SKM-1 treated with dmso at 0.1 percent for 144 hours (cell line): Measurements from ENCODE around the gene SGPL1.
A peak's percentile ranks its signal among the peaks of the same experiment; 100 is the strongest.

Source experiments
- DNase-seq: peaks from one replicate; lab custom pipeline; 2025; ENCODE audit not compliant: unreplicated experiment; lab: John Stamatoyannopoulos, UW

SGPL1 gene

DNA sequence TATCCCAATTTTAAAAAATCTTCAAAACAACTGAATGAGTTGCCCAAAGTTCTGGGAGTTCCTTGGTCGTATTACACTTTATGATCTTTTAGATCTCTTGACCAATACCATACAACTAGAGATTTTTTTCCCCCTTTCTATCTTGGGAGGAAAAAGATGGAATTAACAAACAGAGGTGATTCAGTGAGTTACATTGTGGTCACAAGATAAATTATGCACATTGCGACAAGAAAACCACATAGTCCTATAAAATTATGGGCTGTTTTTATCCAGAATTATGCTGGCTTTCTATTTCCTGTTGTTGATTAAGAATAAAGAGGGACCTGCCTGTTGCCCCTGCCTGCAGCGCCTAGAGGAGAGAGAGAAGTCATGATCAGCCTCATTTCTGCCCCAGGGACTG, 8.2 kb upstream of the SGPL1 start:
- DNase-seq: no peak

DNA sequence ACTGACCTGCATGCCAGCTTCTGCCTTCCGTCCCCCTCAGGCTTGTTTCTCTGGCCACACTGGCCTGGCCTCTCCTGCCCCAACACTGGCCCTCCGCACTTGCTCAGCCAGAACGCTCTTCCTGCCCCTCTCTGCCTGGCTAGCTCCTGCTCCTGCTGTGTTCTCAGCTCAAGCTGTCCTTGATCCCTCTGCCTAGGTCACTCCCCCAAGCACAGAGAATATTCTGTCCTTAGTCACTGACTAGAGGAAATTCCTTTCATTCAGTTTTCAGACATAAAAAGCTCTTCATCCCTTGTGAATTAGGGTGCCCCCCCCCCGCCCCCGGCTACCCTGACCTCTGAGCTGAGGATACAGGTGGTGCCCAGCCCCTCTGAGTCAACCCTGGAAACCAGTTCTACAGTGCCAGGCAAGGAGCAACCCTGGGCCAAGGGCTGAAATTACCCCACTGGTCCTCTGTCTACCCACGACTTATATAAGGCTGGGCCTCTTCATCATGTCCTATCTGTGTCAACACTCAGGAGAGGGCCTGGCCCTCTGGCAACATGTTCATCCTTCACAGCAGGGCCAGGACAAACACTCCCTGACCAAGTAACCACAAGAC, 6.6 kb upstream of the SGPL1 start:
- DNase-seq: no peak

DNA sequence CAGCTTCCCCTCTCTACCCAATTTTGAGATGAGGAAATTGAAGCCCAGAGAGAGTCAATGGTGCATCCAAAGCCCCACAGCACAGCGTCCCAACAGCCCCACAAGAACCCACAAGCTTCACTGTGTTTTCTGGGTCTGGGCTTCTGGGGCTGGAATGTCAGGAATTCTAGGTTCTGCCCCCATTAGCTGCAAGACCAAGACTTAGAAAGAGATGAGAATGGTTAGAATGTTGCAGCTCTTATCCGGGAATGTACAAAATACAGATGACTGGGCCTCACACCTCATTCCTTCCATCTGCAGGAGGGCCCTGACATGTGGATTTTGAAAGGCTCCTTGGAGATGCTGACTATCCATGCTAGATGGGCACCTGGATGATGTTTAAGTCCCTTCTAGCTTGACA, 6.0 kb upstream of the SGPL1 start:
- DNase-seq: no peak

DNA sequence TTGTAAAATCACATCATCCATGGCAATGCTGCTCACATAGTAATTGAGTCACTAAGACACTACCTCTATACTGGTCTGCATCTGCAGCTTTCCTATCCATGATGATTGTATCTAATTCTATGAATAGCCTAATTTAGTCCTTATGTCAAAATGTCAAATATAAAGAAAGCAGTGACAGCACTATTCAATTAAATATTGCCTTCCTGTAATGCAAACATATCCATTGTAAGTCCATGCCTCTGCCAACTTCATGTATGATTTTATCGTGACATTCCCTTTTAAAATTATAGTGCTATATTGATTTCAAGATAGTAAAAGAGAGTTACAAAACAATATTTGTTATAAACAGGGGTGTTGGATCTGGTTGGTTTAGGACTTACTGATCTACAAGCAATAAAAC, 4.8 kb upstream of the SGPL1 start:
- no peak for DNase-seq

DNA sequence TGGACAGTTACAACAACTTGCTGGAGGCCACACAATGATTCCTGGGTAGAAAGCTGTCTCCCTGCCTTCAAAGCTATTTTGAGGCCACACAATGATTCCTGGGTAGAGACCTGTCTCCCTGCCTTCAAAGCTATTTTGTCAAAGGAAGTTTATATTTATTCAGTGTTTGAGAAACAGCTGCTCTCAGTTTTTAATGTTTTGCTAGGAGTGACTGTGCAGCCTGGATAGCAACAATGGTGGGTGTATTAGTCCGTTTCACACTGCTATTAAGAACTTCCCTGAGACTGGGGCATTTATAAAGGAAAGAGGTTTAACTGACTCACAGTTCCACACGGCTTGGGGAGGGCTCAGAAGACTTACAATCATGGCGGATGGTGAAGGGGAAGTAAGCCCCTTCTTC, 3.9 kb upstream of the SGPL1 start:
- DNase-seq: no peak

DNA sequence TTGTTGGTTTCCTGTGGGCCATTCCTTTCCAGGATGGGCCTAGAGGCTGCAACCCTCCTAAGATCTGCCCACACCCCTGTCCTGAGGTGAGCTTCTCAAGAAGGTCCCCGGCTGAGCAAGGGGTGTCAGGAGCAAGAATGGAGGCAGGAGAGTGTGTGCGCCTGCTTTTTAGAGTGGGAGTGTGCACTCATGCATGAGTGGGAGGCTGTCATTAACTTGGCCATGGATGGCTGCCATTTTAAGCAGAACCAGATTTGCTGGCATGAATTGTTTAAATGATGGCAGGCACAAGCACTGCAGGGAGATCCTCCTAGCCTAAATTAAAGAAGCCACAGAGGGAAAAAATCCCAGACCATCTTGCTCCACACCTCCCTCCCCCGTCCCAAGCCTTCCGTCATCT, 2.9 kb upstream of the SGPL1 start:
- no peak for DNase-seq

DNA sequence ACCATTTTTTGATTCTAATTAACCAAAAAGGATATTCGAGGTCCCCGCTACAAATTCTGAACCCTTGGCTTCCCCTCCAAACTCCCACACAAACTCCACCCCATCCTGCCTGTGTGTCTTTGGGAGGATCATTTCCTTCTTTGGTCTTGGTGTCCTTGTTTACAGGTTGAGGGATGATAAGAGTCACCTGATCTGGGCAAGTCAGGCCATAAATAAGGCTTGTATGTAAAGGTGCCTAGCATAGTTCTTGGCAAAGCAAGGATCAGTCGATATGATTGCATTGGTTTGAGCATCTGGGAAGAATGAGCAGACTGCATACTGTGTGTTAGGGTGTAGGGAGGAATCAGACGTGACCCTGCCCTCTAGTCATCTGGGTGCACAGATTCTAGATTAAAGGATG, 1.6 kb upstream of the SGPL1 start:
- no peak for DNase-seq

DNA sequence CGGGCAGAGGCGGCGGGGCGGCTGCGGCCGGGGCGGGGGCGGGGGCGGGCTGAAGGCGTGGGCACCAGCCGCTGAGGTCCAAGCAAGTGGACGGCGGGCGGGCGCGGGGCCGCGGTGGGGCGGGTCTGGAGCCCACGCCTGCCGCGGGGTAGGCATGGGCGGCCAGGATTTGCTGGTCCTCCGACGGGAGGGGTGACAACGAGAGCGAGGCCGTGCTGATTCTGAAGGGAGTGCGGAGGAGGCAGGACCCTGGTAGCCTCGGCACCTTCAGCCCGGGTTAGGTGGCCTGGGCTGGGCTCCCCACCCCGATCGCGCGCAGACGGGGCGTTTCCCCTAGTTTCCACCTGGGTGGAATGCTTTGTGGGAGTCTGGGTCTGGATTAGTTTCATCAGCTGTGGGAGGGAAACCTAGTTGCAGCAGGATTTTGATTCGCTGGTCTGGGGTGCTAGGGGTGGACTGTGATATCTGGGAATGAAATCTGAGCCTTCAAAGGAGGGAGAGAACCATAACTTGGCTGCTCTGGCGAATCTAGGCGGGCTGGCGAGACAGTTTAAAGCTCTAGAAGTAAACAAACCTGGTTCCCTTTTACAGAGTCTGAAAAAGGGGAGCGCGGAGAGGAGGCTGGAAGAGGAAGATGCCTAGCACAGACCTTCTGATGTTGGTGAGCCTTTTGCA, 609 bp downstream of the SGPL1 start:
- DNase-seq: peak; percentile 7

DNA sequence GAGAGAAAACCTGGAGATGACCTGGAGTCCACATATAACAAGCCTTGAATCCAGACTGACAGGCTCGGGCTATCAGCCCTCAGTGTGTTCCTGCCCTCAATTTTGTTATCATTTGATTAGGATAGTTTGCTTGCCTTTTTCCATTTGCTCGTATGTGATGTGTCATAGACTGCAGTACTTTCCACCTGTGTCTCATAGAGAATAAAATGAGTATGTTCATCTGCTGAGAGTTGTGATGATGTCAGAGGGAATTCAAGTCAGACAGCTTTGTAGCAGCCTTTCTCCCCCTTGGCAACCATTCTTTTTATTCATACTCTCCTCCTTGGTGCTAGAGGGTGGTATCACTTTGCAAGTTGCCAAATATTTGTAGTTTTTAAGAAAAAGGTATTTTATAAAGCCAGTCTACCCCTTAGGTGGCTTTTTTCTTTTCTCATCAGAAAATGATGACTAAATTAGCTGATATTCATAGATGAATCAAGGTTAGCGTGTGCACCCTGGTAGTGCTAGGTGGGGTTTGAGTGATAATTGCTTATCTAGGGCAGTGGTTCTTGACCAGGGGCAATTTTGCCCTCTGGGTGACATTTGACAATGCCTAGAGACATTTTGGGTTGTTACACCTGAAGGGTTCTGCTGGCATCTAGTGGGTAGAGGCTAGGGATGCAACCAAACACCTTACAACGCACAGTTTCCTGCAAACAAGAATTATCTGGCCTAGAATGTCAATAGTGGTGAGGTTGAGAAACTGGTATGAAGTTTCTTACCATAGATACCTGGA, 5.4 kb downstream of the SGPL1 start:
- no peak for DNase-seq

DNA sequence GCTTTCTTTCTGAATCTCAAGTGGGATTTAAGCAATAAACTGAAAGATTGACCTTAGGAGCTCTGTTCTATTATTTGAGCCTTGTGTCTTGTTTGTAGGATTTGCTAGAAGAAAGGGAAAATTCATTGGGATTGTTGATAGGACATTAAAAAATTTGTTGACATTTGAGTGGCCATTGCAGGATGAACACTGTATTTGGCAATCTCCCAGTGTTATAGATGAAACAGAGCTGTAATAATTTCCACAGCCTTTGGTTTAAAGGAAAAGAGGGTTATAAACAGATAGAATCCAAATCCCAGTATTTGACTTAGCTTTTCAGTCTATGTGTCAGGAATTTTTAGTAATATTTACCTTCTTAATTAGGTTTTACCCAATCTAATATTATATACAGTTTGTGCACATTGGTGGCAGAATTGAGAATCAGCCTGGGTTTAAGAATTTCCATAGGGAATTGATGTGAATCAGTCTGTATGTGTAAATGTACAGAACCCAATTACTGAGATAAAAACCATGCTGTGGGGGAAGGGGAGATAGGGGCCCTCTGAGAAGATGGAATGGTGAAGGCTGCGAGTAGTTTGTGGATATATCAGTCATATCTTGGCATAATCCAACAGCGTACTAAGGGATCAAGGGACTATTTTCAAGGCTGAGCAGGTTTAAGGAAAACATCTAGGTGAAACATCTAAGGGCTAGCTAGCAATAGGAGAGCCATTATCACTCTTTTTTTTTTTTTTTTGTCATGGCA, 6.5 kb downstream of the SGPL1 start:
- DNase-seq: no peak

DNA sequence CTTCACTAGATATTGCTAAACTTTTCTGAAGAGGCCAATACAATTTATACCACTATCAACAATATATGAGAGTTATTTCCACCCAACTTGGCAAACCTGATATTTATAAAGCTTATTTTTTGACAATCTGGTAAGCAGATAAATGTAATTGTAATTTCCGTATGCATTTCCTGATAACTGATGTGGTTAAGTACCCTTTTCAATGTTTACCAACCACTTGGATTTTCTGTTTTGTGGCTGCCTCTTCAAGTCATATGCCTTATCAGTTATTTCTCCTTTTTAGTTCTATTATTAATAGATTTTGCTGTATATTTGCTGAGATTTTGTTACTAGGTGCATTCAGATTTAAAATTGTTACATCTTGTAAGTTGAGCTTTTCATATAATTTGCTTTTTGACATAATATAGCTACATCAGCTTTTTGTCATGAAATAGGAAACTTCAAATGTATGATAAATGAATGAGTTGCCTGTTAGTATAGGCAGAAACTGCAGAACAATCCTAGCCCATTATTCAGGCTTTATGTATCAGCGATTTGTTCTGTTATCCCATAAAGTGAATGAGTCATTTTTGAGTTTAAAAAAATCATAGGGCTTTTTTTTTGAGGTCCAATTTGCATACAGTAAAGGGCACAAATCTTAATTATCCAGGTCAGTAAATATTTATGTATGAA, 11.5 kb downstream of the SGPL1 start:
- DNase-seq: no peak

DNA sequence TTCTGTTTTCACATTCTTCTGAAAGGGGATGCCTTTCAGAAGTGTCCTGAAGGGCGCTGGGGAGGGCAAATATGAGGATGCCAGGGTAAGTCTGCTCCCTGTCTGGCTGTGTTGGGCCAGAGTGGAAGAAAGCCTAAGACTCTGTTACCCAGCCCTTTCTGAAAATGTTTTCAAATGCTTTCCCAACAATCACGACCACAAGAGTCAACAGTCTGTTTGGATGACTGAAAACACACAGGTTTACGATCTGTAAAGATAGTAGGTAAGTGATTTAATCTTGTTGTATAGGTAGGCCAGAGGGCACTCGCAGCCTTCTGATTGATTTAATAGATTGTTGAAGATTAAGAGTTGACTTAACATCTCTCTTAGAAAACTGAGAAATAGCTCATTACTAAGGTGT, 13.2 kb downstream of the SGPL1 start:
- no peak for DNase-seq

DNA sequence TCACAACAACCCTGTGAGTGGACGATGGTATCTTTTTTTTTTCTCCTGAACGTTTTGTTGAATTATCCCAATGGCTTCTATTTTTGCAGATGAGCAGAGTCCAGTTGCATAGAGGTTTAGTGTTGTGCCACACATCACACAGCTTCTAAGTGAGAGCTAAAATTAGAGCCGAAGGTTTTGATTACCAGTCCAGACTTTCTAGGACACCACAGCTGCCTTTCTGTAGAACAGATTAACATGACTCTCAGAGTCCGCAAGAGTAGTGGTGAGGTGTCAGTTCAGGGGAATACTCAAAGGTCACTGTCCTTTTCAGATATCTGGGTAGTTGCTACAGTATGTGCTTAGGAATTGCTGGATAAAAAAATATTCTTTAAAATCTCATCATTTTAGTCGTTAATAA, 13.8 kb downstream of the SGPL1 start:
- DNase-seq: no peak

DNA sequence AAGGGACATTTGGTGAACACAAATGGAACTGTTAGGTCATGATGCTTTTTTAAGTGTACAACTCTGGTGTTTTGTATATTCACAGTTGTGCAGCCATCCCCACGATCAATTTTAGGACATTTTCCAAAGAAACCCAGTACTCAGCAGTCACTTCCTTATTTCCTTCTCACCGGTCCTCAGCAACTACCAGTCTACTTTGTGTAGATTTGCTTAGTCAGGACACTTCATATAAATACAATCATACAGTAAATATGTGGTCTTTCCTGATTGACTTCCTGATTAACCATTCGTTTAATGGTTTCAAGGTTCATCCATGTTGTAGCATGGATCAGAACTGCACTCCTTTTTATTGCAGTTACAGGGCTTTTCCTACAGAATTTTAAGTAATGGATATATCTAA, 14.4 kb downstream of the SGPL1 start:
- no peak for DNase-seq

DNA sequence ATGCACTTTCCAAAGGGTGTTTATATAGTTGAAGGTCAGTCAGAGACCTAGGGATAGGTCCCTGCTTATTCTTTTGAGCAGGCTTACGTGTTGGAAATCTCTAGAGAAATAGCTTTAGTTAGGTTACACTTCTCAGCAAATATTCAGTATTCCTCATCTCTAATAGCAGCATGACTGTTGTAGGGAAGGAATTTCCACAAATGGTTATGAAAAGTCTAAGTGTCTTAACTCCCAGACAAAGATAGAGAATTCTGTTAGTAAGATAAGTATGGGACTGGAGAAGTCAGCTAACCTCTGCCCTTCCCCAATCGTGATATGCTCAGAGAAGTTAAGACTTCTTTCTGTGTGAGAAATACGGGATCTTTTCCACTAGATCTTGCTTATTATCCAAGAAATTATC, 16.5 kb downstream of the SGPL1 start:
- DNase-seq: no peak

DNA sequence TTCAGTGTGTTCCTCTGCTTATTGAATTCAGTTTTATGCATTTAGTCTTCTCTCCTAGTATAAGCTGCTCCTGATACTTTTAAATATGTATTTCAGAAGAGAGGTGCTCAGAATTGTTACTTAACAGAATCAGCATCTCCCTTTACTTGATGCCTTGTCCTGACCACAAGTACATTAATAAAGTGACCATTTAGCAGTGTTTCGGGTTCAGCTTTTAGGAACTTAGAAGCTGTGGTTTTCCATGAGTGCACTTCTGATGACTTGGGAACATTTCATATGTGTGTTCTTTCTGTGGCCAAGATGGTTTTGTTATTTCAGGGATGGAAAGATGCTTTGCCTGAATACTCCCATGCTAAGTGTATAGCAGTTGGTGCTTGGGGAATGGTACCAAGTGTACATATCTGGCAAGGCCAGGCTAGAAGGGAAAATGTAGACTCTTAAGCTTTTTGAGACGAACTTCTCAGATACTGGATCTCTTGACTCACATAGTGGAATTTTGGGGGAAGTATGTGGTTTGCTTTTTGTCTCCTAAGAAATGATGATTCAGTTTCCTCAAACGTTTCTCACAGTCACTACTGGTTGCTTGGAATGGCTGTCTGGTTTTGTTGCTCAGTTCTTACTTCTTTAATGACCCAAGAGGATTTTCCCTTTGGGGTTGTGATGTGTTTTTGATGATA, 17.2 kb downstream of the SGPL1 start:
- DNase-seq: peak; percentile 56

DNA sequence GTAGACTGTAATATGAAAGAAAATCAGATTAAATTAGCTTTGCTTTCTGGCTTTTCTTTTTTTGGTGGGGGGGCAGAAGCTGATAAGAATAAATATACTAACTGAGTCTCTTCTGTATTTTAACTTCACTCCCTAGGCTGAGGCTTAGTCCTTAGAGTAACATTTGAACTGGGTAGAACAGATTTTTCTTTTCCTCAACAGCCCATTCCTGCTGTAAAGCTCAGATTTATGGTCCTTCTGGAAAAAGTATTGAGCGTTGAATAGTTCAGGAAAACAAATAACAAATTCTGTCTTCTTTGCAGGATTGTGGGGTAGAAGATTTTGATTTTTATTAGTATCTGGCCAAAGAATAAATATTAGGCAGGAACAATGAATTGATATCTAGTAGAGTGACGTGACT, 17.9 kb downstream of the SGPL1 start:
- DNase-seq: no peak

DNA sequence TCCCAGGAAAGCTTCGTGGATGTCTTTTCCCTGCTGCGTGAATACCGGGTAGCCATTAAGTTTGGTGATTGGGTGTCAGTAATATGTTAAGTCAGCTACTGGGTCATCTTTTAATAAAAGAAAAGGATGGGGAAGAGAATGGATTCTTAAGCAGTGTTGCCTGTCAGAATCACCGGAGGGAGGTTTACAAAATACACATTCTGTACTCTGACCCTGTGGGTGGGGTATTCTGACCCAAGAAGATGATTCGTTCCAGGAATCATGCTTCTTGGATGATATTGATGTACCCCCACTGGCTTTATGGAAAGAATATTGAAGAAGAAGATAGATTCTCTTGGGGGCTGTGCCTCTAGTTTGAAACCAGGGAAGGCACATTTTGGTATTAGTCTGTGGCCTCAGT, 18.3 kb downstream of the SGPL1 start:
- DNase-seq: no peak

DNA sequence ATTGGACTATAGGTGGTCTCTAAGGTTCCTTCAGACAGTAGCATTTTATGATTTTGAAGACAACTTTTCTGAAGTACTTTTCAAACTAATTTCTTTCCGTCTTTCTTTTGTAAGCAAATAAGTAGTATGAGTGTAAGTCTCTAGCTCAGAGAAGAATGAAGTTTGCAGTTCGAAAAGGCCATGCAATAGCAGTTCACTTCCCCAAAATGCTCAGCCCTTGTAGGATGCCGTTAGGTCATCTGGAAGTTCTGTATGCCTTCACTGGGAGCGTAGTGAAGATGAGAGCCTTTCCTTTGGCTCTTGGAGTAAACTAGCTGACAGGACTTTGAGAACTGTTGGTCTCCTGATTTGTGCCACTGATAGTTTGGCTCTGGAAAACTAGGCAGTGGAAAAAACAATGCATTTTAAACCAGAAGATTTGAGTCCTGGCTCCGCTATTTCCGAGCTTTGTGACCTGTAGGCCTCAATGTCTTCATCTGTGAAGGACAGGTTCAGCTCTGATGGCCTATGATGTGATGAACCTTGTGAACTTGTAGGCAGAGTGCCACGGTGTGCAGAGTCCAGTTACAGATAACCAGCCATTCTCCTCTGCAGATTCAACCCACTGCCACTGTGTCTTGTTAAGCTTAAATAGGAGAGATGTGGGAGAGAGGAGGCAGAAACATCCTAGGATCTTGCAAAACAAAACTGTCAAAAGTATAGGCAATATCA, 18.8 kb downstream of the SGPL1 start:
- DNase-seq: peak; percentile 14

DNA sequence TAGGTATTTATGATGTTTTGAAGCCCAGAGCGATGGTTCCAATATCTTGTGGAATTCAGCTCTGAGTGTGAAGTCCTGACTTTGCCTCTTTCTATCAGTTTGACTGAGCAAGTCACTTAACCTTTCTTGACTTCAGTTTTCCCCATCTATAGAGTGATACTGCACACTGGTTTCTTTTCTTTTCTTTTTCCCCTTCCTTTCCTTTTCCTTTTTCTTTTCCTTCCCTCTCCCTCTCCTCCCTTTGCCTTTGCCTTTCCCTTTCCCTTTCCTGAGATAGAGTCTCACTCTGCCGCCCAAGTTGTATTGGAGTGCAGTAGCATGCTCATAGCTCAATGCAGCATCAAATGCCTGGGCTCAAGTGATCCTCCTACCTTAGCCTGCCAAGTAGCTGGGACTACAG, 20.6 kb downstream of the SGPL1 start:
- no peak for DNase-seq
